Stimulated activated CD4-positive, alpha-beta T cell treated with anti-CD3 and anti-CD28 coated beads, TNF-alpha, amount 100 ng/mL, for 24 hours (primary cell): ENCODE results near the gene PATL1.
A peak's percentile ranks its signal among the peaks of the same experiment; 100 is the strongest.
"Not testable (repeated sequence)": the region's sequence is repeated elsewhere in the genome, so short reads cannot be mapped to it uniquely, and the experiment has no call there.

Experiments
- DNase-seq, 3 experiments: peaks; one replicate each; pipeline ENCODE4 v3.0.0-alpha.2; 2020; ENCODE audit warnings: low read depth in 3 of 3

The PATL1 gene

DNA sequence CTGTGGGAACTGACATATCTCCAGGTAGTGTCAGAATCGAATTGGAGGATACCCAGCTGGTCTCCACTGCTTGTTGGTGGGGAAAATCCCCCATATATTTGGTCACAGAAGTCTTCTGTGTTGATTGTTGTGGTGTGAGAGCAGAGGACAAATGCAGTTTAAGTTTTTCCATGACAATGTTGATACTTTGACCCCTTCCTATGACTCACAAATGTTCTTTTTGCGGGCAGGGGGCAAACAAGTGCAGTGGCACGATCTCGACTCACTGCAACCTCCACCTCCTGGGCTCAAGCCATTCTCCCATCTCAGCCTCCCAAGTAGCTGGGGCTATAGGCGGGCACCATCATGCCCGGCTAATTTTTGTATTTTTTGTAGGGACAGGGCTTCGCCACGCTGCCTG lies 7.4 kb upstream of the PATL1 start:
- no peak for DNase-seq

- no peak for DNase-seq
These were observed 5.5 kb upstream of the PATL1 start for GRCh38 chr11:59674291-59674690.

- DNase-seq, result no peak
These were observed 4.5 kb upstream of the PATL1 start for GRCh38 chr11:59673291-59673690.

DNA sequence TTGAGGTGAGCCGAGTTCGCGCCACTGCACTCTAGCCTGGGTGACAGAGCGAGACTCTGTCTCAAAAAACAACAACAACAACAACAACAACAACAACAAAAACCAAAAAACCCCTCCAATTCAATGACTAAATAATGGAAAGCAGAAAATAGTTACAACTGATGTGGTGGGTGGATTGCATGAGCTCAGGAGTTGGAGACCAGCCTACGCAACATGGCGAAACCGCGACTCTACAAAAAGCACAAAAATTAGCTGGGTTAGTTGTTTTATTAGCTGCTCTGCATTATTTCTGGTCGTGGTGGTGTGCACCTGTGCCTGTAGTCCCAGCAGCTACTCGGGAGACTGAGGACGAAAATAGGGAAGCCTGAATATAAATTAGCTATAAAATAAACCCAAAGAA lies 2.6 kb upstream of the PATL1 start:
- no peak for DNase-seq

GRCh38 chr11:59669611-59670009 lies 773 bp upstream of the PATL1 start:
- peak in 1 of 3 experiments; percentile 3 for DNase-seq

- DNase-seq, result peak; percentile 46 to 76 (median 55)
These were observed 468 bp downstream of the PATL1 start for GRCh38 chr11:59668188-59668949.

GRCh38 chr11:59667812-59668187 lies 1.0 kb downstream of the PATL1 start:
- no peak for DNase-seq

- DNase-seq, result no peak
These were observed 1.9 kb downstream of the PATL1 start for GRCh38 chr11:59666969-59667368.

DNA sequence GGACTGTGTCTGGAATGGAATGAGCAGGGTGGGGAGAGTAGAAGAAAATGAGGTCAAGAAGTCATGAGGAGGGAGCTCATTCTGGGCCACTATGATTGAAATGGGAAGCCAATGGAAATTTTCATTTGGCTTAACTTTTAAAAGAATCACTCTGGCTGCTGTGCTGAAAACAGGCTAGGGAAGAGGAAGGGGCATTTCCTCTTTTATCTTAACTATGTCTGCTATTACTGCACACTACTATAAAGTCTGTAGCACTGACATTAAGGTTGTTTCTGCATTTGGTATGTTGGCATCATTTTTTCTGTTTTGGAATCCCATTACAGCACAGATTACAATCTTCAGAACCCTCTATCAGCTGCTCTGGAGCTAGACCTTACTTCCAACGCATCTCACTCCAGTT lies 8.2 kb downstream of the PATL1 start:
- DNase-seq, result no peak

- DNase-seq, result no peak
These were observed 8.9 kb downstream of the PATL1 start for GRCh38 chr11:59659981-59660380.

- no peak for DNase-seq
These were observed 10.8 kb downstream of the PATL1 start for GRCh38 chr11:59658036-59658435.

GRCh38 chr11:59654893-59655292 lies 13.9 kb downstream of the PATL1 start:
- DNase-seq, result no peak

- DNase-seq, result no peak
These were observed 21.4 kb downstream of the PATL1 start for GRCh38 chr11:59647245-59647980.

DNA sequence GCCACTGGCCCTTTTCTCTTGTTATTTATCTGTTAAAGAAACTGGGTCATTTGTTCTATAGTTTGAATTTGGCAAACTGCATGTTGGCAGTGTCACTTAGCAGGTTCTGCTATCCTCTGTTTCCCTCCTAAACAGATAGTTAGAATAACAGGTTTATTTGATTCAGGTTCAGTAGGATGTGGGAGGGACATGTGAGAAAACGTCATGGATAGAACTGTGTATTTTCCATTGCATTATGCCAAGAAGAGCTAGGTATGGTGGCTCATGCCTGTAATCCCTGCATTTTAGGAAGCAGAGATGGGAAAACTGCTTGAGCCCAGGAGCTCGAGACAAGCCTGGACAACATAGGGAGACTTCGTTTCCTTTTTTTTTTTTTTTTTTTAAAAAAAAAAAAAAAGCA lies 24.3 kb downstream of the PATL1 start:
- no peak for DNase-seq

DNA sequence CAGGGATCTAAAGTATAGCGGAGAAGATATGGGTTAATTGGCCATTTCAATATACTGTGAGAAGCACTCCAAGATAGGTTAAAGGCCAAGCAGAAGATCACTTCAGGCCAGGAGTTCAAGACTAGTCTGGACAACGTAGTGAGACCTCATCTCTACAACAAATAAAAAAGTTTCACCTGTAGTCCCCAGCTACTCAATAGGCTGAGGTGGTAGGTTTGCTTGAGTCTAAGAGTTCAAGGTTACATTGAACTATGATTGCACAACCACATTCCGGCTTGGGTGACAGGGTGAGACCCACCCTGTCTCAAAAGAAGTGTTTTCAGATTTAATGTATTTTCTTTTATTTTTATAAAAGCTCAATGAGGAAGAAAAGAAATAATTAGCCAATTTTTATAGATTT lies 25.4 kb downstream of the PATL1 start:
- DNase-seq, result no peak

- no peak for DNase-seq
These were observed 27.7 kb downstream of the PATL1 start for GRCh38 chr11:59641156-59641555.

GRCh38 chr11:59630493-59630892 lies 38.3 kb downstream of the PATL1 start:
- no peak for DNase-seq

DNA sequence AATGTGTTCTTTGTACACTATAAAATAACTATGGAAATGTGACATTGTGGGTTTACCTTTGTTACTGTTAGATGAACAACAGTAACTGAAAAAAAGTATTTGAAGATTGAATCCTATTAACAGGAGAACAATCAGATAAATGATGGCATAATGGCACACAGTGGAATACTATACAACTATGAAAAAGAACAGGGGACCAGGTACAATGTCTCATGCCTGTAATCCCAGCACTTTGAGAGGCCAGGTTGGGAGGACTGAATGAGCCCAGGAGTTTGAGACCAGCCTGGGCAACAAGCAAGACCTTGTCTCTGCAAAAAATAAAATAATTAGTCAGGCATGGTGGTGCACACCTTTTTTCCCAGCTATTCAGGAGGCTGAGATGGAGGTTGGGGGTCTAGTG lies 38.8 kb downstream of the PATL1 start:
- DNase-seq, result no peak

DNA sequence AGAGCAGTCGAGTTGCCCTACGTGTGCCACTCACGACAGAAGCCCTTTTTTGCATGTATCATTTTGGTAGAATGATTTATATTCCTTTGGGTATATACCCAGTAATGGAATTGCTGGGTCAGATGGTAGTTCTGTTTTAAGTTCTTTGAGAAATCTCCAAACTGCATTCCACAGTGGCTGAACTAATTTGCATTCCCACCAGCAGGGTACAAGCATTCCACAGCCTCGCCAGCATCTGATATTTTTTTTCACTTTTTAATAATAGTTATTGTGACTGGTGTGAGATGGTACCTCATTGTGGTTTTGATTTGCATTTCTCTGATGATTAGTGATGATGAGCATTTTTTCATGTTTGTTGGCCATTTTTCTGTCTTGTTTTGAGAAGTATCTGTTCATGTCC lies 41.9 kb downstream of the PATL1 start:
- not testable (repeated sequence) for DNase-seq

DNA sequence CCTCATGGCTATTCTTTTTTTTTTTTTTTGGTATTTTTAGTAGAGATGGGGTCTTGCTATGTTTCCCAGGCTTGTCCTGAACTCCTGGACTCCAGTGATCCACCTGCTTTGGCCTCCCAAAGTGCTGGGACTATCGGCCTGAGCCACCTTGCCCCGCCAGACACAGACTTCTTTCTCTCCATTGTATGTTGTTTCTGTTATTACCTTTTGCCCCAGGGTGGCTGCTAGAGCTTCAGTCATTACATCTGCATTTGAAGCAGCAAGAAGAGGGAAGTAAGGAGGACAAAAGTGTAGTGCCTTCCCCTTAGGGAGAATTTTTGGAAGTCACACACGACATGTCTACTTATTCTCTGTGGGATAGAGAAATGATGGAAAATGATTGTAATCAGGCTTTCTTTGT lies 43.1 kb downstream of the PATL1 start:
- no peak for DNase-seq

DNA sequence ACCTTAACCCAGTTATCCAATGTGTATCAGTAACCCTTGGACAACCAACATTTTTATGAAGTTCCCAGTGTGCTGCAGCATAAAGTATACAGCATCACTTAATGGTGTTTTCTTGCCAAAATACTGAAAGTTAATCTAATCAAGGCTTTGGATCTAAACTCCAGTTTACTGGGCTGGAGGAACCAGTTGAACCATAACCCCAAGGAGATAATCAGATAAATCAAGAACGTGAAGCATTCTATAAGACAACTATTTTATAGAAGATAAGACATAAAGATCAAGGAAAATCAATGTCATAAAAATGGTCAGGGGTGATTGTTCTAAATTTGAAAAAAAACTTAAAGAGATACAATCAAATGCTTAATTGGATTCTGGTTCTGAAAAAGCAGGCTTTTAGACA lies 51.0 kb downstream of the PATL1 start:
- DNase-seq, result no peak

DNA sequence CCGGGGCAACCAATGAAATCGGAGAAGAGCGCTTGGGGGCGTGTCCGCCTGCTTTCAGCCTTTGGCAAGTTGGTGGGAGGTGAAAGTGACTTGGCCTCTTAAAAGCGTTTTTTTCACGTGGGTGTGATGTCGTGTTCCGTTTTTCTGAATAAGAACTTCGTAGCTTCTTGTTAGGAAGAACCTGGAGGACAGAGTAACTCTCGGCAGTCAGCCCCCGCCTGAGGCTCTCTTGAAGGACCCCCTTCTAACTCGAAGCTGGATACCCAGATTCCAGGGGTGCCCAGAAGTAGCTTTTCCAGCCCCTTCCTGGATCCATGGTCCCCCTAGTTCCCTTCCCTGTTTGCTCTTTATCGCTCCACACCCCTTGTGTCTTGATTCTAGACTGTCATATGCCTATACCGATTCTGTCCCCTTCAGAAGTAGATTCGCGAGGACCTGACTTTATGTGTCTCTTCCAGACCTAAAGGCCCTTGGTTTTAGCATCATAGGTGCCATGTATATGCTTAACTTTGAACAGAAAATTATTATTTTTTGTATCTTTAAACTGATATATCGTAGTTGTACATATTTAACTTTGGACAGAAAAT lies 52.3 kb downstream of the PATL1 start:
- DNase-seq, result no peak
